Activated naive CD4-positive, alpha-beta T cell (primary cell): Measurements from ENCODE around the gene LCE7A.

Experiments
- DNase-seq, 4 experiments: peaks; one replicate each; lab custom pipeline; 2025; lab: John Stamatoyannopoulos, UW

Gene LCE7A, protein sequence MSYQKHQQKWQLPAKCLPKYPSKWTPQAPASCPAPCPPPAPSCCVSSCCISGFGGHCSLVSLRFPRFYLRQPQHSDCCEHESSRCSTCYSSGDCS

DNA sequence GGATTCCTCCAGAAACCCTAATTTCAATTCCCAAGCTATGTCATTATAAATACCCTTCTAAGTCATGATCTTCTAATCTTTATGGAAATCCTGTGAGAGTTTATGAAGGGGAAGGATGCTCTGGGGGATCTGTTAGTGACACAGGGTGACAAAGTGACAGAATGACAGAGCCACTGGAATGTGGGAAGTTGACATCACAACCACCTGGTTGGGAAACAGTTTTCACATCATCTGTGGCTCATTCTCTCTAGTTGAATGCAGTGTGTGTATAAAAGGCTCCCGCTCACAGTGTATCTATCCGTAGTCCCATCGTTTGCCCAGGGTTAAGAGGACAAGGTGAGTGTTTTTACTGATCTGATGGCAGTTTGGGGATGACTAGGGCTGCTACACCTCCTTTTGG is at the start of gene LCE7A:
Gene LCE7A, plus strand, starts transcription at position 301 of the 400 bp plus-strand sequence. CDS start 702 bp downstream, outside the sequence.
- no peak for DNase-seq

DNA sequence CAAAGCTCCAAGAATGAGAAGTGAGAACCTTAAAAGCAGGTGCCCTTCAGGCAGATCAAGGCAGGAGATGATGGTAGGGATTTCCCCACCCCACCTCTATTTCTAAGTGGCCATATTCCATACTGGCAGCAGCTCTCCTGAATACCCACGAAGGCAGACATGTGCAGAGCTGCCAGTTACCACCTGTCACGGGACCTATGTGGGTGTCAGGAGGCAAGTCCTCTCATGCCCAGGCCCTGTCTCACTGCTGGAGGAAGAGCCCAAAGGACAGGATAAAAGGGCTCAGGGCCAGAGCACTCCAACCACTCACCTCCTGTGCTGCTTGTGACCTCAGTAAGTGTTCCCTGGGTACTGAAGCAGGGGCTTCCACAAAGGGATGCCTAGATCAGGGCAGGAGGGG is 48.7 kb upstream of the LCE7A start:
- no peak for DNase-seq

DNA sequence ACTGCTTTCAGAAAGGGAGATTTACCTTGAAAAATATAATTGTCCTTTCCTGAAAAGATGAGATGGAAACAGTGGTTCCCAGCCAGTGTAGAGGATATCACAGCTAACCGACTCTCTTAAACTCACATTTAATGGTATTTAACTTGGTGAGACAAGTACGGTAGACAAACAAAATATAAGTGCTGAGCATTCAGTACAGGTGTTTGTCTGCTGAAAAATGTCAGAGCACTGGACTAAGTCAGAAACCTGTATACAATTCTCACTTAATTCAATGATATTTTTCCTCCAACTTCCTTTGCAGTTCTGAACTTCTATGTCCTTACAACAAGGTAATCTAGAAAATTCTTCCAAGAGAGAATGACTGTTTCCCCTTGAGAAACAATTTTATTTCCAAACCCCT is 48.1 kb upstream of the LCE7A start, which contains the start of gene LCE1B:
Gene LCE1B, plus strand, starts transcription at position 301 of the 400 bp plus-strand sequence. CDS start 476 bp downstream, outside the sequence.
- no peak for DNase-seq

DNA sequence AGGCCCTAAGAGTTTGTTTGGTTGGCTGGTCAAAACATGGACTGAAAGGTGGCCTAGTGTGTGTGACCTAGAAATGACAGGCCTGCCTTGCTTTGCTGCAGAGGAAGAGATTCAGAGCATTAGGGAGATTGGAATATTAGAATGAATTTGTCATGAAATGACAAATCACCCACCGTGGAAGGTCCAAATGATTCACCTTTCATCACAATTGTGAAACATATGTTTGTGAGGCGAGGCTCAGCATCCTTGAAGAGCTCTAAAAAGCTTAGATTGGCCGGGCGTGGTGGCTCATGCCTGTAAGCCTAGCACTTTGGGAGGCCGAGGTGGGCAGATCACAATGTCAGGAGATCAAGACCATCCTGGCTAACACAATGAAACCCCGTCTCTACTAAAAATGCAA is 42.5 kb upstream of the LCE7A start:
- no peak for DNase-seq

DNA sequence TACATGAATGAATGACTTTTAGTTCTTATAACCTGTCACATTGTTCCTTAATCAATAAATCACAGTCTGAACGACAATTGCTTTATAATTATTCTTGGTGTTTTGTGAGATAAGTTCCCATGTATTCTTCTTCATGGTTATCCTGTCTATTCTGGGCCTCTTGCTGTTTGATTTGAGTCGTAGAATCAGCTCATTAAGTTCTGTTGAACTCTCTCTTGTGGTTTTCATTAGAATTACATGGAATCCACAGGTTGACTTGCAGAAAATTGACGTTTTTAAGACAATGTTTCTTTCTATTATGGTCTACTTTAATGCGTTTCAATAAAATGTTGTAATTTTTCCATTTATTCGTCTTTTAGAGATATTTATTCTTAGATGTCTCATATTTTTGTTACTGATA is 36.5 kb upstream of the LCE7A start:
- no peak for DNase-seq

DNA sequence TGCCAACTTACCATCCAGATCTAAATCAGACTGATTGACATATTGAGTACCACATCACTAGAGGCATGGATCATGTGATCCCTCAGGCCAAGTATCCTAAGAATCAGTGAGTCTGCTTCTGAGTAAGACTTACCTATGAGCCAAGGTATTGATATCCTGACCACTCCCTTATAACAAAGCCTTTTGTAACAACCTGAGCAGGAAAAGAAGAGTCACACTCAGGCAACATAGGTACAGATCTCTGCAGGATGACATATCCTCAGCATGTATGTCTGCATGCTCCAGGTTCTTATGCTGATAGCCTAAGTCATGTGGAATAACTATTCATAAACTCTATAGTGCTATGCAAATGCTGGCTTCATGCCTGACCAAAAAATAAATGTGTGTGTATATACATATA is 34.8 kb upstream of the LCE7A start:
- no peak for DNase-seq

DNA sequence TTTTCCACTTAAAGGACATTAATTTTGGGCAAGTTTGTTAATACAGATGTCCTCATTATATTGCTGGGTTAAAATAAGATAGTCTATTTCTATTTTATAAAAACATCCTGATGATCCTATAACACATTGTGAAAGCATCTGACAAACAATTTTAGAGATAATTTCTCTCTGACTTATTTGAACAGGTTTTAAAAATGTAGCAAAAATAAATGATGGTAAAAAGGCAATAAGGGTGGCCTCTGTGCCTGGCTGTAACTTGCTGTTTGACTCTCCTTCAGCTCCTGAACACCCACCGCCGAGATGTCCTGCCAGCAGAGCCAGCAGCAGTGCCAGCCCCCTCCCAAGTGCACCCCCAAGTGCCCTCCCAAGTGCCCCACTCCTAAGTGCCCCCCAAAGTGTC is 32.6 kb upstream of the LCE7A start, which contains the start of gene LCE1A:
Gene LCE1A, plus strand, starts transcription at position 301 of the 400 bp plus-strand sequence. Its CDS starts 0 bp downstream, at position 301.
- no peak for DNase-seq

DNA sequence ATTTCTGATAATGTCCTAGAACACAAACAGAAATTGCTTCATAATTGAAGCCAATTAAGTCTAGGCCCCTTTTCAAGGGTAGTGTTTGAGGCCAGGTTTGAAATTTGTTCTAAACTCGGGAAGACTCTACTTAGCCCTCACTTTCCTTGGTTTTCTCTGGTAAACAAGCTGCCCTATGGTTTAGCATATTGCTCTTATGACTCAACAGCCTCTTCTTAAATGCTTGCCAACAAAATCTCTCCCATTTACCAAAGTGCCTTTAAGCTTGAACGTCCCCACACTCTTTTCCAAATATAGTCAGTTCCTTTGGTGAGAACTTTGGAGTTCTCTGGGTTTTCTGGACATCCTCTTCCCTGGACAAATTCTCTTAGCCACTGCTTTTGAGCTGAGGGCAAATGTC is 22.9 kb upstream of the LCE7A start:
- DNase-seq: no peak

DNA sequence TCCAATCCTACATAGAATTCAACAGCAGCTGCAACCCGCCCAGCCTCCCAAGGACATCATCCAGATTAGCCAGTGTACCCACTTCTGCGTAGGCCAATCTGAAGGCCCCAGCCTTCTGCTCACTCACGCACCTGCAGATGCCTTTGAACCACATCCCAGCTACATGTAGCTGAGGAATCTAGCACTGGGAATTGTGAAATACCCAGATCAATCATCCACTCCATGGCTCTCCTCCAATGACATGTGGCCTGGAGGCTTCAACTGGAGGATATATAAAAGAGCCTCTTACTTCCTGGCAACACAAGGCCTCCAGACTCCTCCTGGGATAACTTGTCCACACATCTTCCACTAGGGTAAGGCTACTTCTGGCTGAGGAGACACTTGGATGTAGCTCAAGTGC is 17.2 kb upstream of the LCE7A start, which contains the start of gene LCE6A:
Gene LCE6A, plus strand, starts transcription at position 301 of the 400 bp plus-strand sequence. CDS start 665 bp downstream, outside the sequence.
- no peak for DNase-seq

DNA sequence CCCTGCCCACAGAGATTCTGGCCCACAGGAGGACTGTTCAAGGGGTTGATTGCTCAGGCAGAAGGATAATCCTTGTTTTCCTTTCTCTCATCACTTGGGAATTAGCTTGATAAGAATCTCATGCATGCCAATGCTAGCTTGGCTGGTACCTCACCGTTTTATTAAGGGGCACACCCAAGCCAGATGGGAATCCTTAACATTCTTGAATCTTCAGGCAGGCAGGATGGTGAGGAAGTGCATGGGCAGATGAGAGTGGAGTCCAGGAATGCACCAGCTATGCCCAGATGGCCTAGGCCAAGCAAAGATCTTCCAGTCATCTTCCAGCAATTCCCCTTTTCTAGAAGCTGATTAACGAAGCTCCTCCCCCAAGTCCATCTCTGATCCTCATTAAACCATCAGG is 4.1 kb upstream of the LCE7A start:
- no peak for DNase-seq

DNA sequence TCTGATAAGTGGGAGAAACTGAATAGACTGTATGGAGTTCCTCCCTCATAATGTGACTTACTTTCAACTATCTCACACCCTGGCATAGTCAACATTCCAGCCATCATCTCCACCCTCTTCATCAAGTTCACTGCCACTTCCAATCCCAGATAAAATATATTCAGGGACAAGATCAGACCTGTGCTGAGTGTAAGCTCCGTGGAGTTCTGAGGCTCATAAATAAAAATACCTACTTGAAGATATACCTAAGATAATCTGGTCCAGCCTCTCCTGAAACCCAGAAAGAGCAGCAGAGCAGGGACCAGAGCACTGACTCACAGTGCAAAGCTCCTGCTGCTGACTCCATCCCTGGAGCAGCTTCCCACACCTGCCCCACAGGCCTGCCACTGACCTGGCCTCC is 1.7 kb upstream of the LCE7A start:
- DNase-seq: no peak

DNA sequence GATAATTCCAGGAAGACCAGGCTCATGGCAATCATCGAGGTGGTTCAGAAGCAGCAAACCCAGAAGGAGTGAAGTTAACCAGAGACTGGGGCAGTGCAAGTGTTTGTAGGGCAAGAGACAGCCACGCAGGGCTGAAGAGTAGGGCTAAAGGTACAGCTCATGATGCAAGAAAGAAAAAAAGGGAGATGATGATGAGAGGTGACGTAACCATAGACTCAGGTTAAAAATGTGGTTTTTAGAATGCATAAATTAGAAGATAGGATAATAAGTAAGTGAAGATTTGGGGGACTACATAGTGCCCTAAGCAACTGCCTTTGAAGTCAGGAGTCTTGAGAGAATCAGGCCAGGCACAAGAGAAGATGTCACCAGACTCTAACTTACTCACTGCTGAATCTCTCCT is 333 bp downstream of the LCE7A start:
- DNase-seq: no peak

DNA sequence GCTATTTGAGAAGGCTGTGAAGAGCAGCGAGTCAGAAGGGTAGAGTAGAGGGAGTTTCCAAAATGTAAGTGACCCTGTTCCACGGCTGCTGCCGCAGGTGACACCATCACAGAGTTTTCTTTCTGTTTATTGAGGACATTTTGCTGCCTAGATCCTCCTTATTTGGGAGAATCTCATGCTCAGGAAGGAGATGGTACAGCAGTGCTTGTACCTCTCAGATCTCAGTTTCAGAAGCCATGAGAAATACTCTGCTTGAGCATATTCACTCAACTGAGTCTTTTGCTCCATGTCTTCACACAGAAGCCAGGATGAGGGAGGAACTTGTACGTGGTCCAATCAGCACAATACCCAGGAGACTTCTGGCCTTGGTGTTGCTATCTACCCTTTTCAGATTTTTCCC is 1.6 kb downstream of the LCE7A start:
- DNase-seq: no peak

DNA sequence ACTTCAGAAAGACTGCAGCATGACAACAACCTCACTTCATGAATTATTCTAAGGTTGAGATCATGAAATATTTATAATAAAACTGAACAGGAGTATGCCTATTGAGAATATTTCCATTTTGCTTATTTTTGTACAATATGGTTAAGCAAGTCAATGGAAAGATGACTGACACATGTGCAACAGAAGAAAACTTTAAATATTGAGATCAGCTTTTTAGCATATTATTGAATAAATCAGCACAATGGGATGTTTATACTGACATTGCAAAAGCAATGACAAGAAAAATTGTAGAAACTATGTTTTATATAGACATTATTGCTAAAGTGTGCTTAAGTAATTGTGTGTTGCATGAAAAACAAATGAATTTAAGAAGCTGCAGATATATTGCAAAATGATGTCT is 4.6 kb downstream of the LCE7A start:
- DNase-seq: no peak

DNA sequence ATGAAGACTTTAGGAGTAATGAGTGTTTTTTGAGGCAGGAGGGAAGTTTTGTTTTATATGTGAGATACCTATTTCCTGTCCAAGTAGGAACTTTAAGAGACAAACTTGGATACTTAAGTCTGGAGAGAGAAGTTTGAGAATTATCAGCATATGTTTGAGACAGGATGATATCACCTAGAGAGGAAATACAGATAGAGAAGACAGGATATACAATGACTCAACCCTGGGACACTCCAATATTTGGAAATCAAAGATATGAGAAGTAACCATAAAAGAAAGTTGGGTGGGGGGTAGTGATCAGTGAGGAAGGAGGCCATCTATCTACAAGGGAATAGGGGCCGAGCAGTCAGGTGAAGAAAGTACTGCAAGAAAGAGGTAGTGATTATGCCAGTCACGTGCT is 6.5 kb downstream of the LCE7A start:
- DNase-seq: no peak

DNA sequence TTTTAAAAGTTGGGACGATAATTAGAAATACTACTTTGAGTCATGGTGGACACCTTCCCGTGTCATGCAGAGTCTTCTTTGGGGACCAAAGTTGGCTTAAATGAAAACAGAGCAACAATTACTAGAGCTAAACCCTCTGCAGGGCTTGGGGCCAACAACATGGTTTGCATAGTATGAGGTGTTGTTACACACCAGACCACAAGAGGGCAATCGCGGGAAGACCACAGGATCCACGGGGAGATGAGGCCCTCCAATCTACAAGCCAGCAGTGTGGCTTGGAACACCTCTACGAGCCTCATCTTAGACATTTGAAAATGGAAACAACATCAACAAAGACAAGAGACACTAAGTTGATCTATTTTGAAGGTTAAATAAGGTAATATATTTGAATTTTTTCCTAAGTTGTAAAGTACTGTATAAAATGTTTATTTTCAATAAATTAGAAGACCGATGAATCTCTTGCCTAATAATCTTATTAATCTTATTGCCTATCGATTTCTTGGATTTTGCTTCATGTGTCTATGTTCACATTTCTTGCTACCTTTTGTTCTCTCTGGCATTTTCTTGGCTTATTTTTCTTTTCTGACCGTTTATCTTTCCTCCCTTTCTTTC is 10.1 kb downstream of the LCE7A start:
- DNase-seq: peak in 3 of 4 experiments; percentile 7 to 10 (median 7)

DNA sequence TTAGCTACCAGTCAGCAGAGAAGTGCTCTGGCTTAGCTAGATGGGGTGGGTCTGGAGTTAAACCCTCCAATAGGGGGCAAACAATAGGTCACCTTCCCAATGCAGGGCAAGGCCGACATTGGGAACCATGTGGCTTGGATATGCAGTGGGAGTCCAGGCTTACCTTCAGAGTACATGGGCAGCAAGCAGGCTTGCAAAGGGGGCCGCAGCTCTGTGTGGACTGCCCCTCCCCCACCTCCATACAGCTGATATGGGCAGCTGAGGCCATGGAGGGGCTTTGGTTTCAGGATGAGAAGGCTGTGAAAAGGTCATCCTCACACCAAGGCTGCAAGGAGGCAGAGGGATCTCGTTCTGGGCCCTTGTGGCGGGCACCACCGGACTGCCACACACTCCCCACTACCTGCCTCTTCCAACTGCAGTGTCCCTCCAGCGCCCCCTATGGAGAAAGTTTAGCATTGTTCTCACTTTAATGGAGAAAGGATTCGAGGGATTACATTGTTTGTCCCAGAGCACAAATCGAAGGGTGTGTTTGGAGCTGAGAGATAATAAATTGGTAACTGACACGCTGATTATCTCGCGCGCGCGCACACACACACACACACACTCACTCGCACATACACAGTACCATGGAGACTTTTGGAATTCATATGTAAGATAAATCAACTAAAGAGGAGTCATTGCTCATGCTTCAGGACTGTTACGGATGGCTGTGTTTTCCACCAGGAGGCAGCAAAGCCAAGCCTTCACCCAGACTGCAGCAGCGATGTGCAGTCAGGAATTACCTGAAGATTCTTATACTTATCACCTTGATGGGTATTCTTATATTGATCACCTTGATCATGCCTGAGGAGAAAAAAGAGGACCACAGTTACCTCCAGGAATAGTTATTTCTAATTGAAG is 11.3 kb downstream of the LCE7A start:
- DNase-seq: no peak

DNA sequence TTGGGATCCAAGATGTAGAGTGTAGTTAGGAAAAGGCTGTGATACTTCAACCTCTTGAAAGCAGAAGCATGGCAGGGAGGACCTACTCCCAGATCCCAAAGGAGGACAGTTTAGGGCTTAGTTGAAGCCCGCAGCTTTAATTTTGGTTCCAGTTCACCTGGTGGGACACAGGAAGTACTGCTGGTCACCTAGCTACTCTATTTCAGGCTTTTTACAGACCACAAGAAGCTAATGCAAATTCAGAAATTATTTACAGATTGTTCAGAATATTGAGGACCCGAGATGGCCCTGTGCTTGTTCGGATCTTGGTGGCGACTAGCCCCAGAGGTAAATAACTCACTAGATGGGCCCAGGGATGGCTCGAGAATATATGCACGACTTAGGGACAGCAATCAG is 11.9 kb downstream of the LCE7A start:
- no peak for DNase-seq

DNA sequence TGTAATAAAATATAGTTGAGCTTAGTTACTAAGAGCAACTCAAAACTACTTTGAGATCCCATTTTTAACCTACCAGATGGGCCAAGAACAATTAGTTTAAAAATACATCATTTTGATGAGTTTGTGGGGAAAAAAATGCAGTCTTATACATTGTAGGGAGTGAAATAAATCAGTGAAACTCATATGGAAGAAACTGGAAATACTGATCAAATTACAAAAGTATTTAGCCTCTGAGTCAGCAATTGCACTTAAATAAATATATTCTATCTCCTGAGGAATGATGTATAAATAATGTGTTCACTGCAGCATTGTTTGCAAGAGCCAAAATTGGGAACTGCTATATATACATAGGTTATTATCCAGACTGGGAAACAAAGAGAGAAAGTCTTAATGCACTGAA is 13.7 kb downstream of the LCE7A start:
- DNase-seq: no peak

DNA sequence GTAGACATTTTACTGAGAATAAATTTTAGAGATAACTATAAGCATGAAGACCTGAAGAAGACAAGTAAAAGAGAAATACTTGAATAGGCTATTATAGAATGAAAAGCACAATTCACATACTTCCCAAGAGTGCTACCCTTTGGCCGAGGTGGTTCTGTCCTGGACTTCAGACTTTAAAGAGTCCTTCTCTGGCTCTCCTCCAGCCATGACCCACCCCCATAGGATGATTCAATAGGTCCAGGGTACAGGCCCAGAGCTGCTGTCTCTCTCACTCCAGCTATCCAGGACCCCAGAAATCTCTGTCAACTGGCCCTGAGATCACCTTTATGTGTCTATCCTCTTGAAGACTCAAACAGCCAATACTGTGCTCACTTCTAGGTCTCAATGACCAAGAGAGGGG is 17.0 kb downstream of the LCE7A start:
- no peak for DNase-seq

DNA sequence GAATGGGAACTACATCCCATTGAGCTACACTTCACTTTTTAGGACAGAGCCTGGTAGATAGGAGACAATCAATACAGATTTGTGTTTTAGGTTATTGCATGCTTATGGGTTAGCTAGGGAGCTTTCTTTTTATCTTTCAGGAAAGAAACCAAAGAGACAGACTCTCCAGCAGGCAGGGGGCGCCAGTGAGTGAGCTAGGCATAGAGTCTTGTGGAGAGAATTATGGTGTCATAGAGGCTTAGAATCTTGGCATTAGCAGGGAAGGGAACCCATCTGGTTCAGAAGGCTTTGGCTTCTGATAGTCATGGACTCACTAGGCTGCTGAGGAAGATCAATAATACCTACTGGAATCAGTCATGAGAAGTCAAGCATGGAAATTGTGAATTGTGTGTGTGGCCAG is 18.2 kb downstream of the LCE7A start, which contains the start of gene SMCP:
Gene SMCP, plus strand, starts transcription at position 281 of the 400 bp plus-strand sequence. CDS start 6,101 bp downstream, outside the sequence.
- DNase-seq: no peak

DNA sequence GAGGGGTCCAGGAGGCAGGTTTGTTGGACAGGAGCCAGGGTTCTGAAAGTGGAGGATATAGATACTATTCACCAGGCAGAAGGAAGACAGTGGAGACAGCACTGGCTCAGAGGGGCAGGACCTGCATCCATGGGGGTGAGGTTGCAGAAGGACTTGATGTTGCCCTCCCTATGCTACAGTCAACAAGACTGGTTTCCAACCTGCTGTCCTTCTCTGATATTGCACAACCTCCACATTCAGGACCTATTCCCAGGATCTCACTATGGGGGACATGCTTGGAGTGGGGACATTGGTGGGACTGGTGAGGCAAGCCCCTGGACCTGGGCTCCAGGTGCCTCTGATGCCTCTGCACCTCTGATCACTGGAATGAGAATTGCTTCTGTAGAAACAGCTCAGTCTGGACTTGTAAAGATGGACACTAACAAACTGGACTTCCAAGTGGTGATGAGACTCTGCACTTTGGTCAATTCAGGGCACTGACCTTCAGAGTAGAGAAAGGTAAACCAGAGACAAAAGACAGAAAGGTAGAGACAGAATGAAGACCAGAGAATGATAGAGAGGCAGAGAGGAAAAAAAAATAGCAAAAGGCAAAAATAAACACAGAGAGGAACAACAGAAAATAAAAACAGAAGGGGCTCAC is 19.9 kb downstream of the LCE7A start:
- DNase-seq: no peak
